Measurements from ENCODE around the gene BICRA. TPM values are rescaled to one million over a fixed set of nuclear protein-coding genes. Genes with fewer than 3 reads are reported as not detected.
A peak's percentile ranks its signal among the peaks of the same experiment; 100 is the strongest.

BICRA gene
- total and polyA plus RNA-seq, 2 of the 8 experiments (the other 6 are each of a cell fraction or from before 2014, with no cell fraction given), result 1.5 to 29.2 TPM

GRCh38 chr19:47699360-47699917, 90.5 kb downstream of the BICRA start (continued):
- TF ChIP-seq CHD7 (IDR thresholded peaks at IDR 0.05; ENCODE audit: insufficient replicate concordance, low read length), result no peak
- TF ChIP-seq ATF3 (IDR thresholded peaks at IDR 0.05; ENCODE audit: insufficient read depth, low read depth, low read length), result 0 out of 2 replicates have a peak, but pooled peaks have one; percentile 5
- no peak for TF ChIP-seq HDAC6 (IDR thresholded peaks at IDR 0.05; ENCODE audit: low read depth, low read length)
- TF ChIP-seq CTCF (IDR thresholded peaks at IDR 0.05; ENCODE audit: control extremely low read depth in 1 of 3, insufficient read depth in 1 of 3, low read depth in 1 of 3, low read length in 3 of 3), result peak; percentile 80 to 99 (median 97)
- no peak for TF ChIP-seq CBX5 (IDR thresholded peaks at IDR 0.05; ENCODE audit: low read depth, low read length)
- peak; percentile 57; the same call in 1 of the 2 replicates for TF ChIP-seq TCF12 (IDR thresholded peaks at IDR 0.05; ENCODE audit: low read depth, low read length)
- no peak for TF ChIP-seq SIRT6 (IDR thresholded peaks at IDR 0.05; ENCODE audit: low read length)
- TF ChIP-seq BCL11A (IDR thresholded peaks at IDR 0.05; ENCODE audit: low read depth in 2 of 2, low read length in 2 of 2), result no peak

Data from H1 (cell line).